ENCODE results near the gene SYNPO. TPM values are rescaled to one million over a fixed set of nuclear protein-coding genes. Genes with fewer than 3 reads are reported as not detected.

SYNPO gene
- total RNA-seq, 1 donor from 2014 or later = 1.4 TPM

DNA sequence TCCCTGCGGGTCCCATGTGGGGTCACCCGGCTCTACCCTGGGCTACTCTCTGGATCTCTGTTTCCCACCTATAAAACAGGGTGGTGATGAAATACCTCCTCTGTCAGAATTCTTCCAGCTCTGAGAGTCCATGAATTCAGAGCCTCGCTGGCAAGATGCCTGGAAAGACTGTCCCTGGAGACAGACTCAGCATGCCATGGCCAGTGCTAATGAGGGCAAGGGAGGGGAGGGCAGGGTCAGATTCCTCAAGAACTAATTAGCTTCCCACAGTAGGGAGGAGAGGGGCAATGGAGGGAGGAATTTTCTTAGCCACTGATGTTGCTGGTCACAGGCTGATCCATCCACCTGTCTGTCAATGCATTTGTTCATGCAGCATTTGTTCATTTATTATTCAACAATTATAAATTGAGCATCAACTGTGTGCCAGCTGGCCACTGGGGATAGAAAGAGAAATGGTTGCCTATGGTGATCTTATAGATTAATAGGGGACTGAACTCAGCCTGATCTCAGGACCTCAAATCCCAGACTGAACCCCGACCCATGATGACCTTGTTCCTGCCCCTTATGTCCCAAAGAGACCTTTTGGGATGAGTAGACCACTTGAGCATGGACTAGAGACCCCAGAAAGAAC is 4.7 kb downstream of the SYNPO start:
- TF ChIP-seq, protein P1, sequence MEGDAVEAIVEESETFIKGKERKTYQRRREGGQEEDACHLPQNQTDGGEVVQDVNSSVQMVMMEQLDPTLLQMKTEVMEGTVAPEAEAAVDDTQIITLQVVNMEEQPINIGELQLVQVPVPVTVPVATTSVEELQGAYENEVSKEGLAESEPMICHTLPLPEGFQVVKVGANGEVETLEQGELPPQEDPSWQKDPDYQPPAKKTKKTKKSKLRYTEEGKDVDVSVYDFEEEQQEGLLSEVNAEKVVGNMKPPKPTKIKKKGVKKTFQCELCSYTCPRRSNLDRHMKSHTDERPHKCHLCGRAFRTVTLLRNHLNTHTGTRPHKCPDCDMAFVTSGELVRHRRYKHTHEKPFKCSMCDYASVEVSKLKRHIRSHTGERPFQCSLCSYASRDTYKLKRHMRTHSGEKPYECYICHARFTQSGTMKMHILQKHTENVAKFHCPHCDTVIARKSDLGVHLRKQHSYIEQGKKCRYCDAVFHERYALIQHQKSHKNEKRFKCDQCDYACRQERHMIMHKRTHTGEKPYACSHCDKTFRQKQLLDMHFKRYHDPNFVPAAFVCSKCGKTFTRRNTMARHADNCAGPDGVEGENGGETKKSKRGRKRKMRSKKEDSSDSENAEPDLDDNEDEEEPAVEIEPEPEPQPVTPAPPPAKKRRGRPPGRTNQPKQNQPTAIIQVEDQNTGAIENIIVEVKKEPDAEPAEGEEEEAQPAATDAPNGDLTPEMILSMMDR (conservative IDR thresholded peaks at IDR 0.05; ENCODE audit: low read depth, low read length) = no peak
- peak; percentile 80 for DNase-seq (ENCODE audit: low read depth)
- no peak overlapping the region for H3K4me3 ChIP-seq (ENCODE audit: low read depth, low read length)

- no peak overlapping the region for H3K4me3 ChIP-seq (ENCODE audit: low read depth, low read length)
- no peak for DNase-seq (ENCODE audit: low read depth)
- TF ChIP-seq, protein P1 (conservative IDR thresholded peaks at IDR 0.05; ENCODE audit: low read depth, low read length) = no peak
These were observed 7.1 kb downstream of the SYNPO start for GRCh38 chr5:150647275-150648251.

- no peak for DNase-seq (ENCODE audit: low read depth)
- no peak overlapping the region for H3K4me3 ChIP-seq (ENCODE audit: low read depth, low read length)
- TF ChIP-seq, protein P1 (conservative IDR thresholded peaks at IDR 0.05; ENCODE audit: low read depth, low read length) = no peak
These were observed 8.0 kb downstream of the SYNPO start for GRCh38 chr5:150648294-150649107.

- no peak overlapping the region for H3K4me3 ChIP-seq (ENCODE audit: low read depth, low read length)
- TF ChIP-seq, protein P1 (conservative IDR thresholded peaks at IDR 0.05; ENCODE audit: low read depth, low read length) = no peak
- DNase-seq (ENCODE audit: low read depth) = no peak
These were observed 8.9 kb downstream of the SYNPO start for GRCh38 chr5:150649108-150650020.

GRCh38 chr5:150650021-150651006 is 9.9 kb downstream of the SYNPO start:
- TF ChIP-seq, protein P1 (conservative IDR thresholded peaks at IDR 0.05; ENCODE audit: low read depth, low read length) = no peak
- no peak for DNase-seq (ENCODE audit: low read depth)
- no peak overlapping the region for H3K4me3 ChIP-seq (ENCODE audit: low read depth, low read length)
